Psoas muscle (tissue), 8 donors: ENCODE measurements around the gene VIPR2. TPM values are rescaled to one million over a fixed set of nuclear protein-coding genes. Genes with fewer than 3 reads are reported as not detected.

Source experiments
- ATAC-seq, 4 donors: fragments of 200-7000 bp; cut with Tn5 transposase; one replicate each; pipeline ENCODE4 v1.9.1; 2020; ENCODE audit warnings: moderate library complexity in 3 of 4, mild to moderate bottlenecking in 2 of 4
- DNase-seq, 2 donors: peaks; one replicate each; pipeline ENCODE4 v3.0.0-alpha.2; 2020
- H3K27ac ChIP-seq: fragments of 200-600 bp; one replicate; pipeline ENCODE4 v1.8.0; 2022
- H3K27me3 ChIP-seq, 3 donors: fragments of 200-600 bp in 1 of 3; one replicate each; pipeline versions ENCODE4 v1.6.1 to v1.8.0; 2013 to 2022; ENCODE audit warnings: low read length in 2 of 3, mild to moderate bottlenecking in 2 of 3, moderate library complexity in 1 of 3; ENCODE audit not compliant: insufficient read depth in 3 of 3
- H3K36me3 ChIP-seq, 2 donors: fragments of 200-600 bp in 1 of 2; one replicate each; pipeline versions ENCODE4 v1.6.1 to v1.8.0; 2013 to 2022; ENCODE audit warnings: low read depth in 1 of 2, mild to moderate bottlenecking in 1 of 2, moderate library complexity in 1 of 2; ENCODE audit not compliant: insufficient read depth in 1 of 2
- H3K4me1 ChIP-seq: fragments of 200-600 bp; one replicate; pipeline ENCODE4 v1.8.0; 2022
- H3K4me3 ChIP-seq: fragments of 200-600 bp; one replicate; pipeline ENCODE4 v1.8.0; 2022; ENCODE audit warnings: mild to moderate bottlenecking
- H3K9me3 ChIP-seq: fragments of 200-600 bp; one replicate; pipeline ENCODE4 v1.8.0; 2022
- WGBS, 3 donors: extraction: QIAGEN DNeasy Blood & Tissue Kit; methylation state at CpG; one replicate each; pipeline versions ENCODE4 v1.1.6 to v1.1.7; 2013; 5-methylcytosine and 5-hydroxymethylcytosine counted together
- intact Hi-C, 2 donors: fragments of 100-400 bp; cut with DNase I; formaldehyde crosslinking; loops; one replicate each; pipeline versions ENCODE4 v1.11.0 to v1.14.2; 2022
- polyA plus RNA-seq, 3 donors: library from polyadenylated mRNA; stranded (reverse); fragments of 200-250 nt; gene quantifications; one replicate each; pipeline ENCODE4 v1.2.3, GENCODE V29; 2013
- total RNA-seq, 4 donors: library from RNA; stranded (reverse); fragmentation: NEBNext Ultra II Directional in 2 of 4; extraction: Animal tissue kit (Norgen Biotek cat#: 25700) in 2 of 4; gene quantifications; one replicate each; pipeline versions ENCODE4 v1.2.1 to v1.2.4, GENCODE V29; 2021 to 2023
- TF ChIP-seq, protein P1 (sequence below): fragments of 200-600 bp; IDR thresholded peaks from one replicate; pipeline ENCODE4 v1.8.0; 2022; ENCODE audit warnings: antibody characterized with exemption
- donor health status: healthy with polysubstance abuse.
- donor health status: DM: no; HTN: no; CAD: no; lungs with moderate emphysema.
- donor health status: Bipolar disorder and iron deficiency.
- donor health status: healthy.
- donor health status: DM: yes; HTN: yes; CAD: no.
- donor health status: DM: no; HTN: no; CAD: no.
- donor health status: DM: no; HTN: no; CAD: no.
- donor health status: DM: yes; HTN: yes; CAD: no.

VIPR2 gene
- total and polyA plus RNA-seq, 7 donors = 0.60 to 3.6 (median 2.4) TPM

DNA sequence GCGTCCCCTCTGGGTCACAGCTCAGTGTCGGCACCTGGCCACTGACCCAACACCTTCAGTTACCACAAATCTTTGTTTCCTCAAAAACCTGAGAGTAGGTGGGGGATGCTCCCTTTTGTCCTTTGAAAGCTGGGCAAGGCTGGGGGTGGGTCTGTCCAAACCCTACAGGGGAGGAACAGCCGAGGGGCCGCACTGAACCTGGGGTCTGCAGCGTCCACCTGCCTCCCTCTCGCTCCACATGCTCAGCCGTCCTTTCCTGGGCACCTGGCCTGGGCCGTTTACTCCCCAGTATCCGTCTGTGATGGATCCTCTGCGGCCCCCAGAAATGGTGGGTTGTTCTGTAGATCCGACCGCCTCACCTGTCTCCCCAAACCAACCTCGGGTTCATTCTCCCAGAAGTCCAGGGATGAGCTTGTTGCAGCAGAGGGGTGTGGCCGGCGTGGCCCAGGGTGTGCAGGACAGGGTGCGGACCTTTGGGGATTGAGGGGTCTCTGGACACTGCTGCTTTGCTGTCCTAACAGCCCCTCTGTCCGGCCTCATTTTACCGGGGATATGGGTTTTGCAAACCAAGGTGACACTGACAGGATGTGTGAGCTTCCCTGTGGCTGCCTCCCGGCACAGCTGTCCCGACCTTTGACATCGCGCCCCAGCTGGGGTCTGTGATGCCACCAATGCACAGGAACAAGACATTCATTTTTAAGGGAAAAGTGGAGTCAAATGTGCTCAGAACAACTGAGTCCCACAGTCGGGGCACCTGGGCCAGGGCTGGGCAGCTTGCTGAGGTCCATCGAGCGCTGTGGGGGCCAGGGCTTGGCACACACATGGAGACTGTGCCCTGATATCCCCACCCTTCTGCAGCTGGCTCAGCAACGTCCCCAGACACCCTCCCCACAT lies 115.9 kb downstream of the VIPR2 start:
- TF ChIP-seq, protein P1, sequence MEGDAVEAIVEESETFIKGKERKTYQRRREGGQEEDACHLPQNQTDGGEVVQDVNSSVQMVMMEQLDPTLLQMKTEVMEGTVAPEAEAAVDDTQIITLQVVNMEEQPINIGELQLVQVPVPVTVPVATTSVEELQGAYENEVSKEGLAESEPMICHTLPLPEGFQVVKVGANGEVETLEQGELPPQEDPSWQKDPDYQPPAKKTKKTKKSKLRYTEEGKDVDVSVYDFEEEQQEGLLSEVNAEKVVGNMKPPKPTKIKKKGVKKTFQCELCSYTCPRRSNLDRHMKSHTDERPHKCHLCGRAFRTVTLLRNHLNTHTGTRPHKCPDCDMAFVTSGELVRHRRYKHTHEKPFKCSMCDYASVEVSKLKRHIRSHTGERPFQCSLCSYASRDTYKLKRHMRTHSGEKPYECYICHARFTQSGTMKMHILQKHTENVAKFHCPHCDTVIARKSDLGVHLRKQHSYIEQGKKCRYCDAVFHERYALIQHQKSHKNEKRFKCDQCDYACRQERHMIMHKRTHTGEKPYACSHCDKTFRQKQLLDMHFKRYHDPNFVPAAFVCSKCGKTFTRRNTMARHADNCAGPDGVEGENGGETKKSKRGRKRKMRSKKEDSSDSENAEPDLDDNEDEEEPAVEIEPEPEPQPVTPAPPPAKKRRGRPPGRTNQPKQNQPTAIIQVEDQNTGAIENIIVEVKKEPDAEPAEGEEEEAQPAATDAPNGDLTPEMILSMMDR = no peak

DNA sequence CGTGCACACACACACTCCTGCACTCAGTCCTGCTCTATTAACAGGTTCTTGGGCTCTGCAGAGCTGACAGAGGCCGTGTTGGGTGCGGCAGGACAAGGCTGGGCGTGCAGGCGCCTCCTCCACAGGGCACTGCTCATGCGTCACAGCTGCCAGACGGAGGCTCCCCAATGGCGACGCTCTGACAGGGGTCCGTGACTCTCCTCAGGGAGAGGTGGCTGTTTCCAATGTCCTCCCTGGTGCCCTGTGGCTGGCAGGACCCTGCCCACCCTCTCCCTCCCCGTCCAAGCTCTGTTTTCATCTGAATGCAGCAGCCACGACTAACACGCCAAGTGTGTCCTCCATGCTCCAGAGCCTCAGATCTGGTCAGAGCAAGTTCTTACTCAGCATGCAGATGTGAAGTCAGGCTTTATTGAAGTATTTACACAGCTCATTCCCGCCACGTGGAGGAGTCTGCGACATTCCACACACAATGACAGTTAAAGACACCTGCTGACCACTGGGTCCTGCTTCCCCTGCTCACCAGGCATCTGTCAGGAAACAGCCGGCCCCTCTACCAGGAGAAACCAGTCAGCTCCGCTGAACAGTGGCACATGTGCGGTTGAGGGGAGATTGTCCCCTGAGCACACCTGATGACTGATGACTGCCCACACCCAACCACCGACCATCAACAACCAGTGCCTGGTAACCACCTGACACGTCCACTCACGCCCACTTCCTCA lies 116.7 kb downstream of the VIPR2 start:
- WGBS, 3 donors = 74 to 81% (median 76%) methylated on average over 22 of the region's 22 CpGs
- Histone ChIP-seq H3K27me3 (peaks cover 0 to 2% (median 0%) of the 10 kb centered on the region in 3 donors), H3K27ac (no peak overlapping the region), H3K9me3 (no peaks in the 10 kb centered on the region), H3K4me3 (no peak overlapping the region), H3K4me1 (no peaks in the 10 kb centered on the region), H3K36me3 (no peaks in the 10 kb centered on the region)
- intact Hi-C loops = no loop called here
- no peak for ATAC-seq
- DNase-seq = no peak
- TF ChIP-seq, protein P1 = no peak

More for the DNA sequence above, 115.9 kb downstream of the VIPR2 start:
- Histone ChIP-seq H3K27me3 (peaks cover 0 to 2% (median 0%) of the 10 kb centered on the region in 3 donors), H3K9me3 (no peaks in the 10 kb centered on the region), H3K4me1 (no peaks in the 10 kb centered on the region), H3K4me3 (no peak overlapping the region), H3K36me3 (no peaks in the 10 kb centered on the region), H3K27ac (no peak overlapping the region)
- ATAC-seq (no peak), DNase-seq (no peak)
- 89 to 91% (median 90%) methylated on average over 24 to 26 of the region's 26 CpGs for WGBS, 3 donors
- intact Hi-C loops = no loop called here

DNA sequence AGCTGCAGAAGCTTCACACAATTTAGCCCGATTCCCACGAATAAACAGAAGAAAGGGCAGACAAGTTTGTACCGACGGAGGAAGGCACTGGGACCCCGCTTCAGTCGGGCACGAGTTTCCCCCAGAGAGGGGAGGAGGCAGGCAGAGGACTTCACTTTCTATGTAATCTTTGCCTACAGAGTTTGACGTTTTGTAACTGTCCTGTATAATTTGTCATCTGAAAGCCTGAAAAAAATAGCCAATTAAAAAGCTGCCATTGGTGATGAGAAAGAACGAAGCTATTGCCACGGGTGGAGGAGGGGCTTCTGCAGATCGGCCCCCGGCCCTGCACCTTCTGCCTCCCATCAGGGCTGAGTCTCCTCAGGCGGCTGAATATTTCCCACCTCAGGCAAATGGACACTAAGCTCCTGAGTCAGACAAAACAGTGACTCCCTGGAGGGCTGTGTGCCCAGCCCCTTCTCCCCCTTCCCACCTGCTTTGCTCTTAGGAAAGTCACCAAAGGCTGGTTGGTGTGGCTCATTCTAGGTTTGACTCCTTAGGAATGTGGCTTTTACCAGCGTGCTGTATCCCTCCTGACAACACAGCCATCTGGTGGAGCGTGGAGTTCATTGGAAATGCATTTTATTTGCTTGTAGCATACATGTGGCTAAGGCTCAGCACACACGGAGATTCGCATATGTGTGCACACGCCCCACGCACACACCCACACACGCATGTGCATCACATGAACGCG lies 117.4 kb downstream of the VIPR2 start:
- no peaks in the 10 kb centered on the region for H3K4me1 ChIP-seq
- intact Hi-C loops = no loop called here
- WGBS, 3 donors = 65 to 72% (median 71%) methylated on average over 22 of the region's 22 CpGs
- H3K27ac ChIP-seq = no peak overlapping the region
- H3K36me3 ChIP-seq = no peaks in the 10 kb centered on the region
- DNase-seq (no peak), ATAC-seq (no peak)
- H3K4me3 ChIP-seq = no peak overlapping the region
- H3K9me3 ChIP-seq = no peaks in the 10 kb centered on the region
- peaks cover 0 to 2% (median 0%) of the 10 kb centered on the region in 3 donors for H3K27me3 ChIP-seq
- TF ChIP-seq, protein P1 = no peak

DNA sequence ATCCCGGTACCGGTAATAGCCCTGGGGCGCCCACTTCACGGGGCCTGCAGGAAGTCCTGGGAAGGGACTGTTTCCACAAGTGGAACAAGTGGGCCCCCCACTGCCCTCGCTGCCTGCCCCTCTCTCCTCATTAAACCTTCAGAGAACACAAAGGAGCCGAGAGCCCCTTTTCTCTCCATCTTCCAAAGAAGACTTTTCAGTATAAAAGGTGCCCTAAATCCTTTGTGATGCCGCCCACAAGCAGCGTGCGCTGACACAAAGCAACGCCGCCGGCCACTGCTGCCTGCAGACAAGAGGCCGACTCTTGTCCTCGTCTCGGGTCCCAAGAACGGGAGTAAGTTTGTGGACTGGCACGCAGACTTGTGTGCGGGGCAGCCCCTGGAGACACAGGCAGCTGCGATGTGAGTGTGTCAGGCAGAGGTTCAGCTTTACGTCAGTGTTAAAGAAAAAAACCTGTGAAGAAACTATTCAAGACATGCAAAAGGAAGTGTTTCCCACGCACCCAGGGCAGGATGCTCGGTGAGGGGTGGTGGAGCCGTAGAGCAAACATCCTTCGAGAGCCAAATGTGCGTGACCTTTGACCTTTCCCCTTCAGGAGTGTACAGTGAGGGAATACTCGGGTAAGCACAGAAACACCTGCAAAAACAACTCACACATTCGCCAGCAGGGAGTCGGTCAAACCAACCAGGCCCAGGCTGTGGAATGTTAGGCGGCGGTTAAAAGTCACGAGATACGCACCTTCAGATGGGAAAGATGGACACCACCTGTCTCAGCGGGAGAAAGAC lies 118.2 kb downstream of the VIPR2 start:
- intact Hi-C loops = no loop called here

More for the DNA sequence above, 118.2 kb downstream of the VIPR2 start:
- 72 to 77% (median 73%) methylated on average over 33 of the region's 33 CpGs for WGBS, 3 donors
- Histone ChIP-seq H3K9me3 (no peaks in the 10 kb centered on the region), H3K4me1 (no peaks in the 10 kb centered on the region), H3K36me3 (no peaks in the 10 kb centered on the region), H3K4me3 (no peak overlapping the region), H3K27me3 (peaks cover 0 to 2% (median 0%) of the 10 kb centered on the region in 3 donors), H3K27ac (no peak overlapping the region)
- TF ChIP-seq, protein P1 = no peak
- peak in 1 of 2 donors; percentile 26 for DNase-seq
- ATAC-seq = no peak
